ENCODE results near the gene NDE1. TPM values are rescaled to one million over a fixed set of nuclear protein-coding genes. Genes with fewer than 3 reads are reported as not detected.

NDE1 gene
- total and polyA plus RNA-seq, 4 donors: 19.4 to 36.6 (median 30.1) TPM

DNA sequence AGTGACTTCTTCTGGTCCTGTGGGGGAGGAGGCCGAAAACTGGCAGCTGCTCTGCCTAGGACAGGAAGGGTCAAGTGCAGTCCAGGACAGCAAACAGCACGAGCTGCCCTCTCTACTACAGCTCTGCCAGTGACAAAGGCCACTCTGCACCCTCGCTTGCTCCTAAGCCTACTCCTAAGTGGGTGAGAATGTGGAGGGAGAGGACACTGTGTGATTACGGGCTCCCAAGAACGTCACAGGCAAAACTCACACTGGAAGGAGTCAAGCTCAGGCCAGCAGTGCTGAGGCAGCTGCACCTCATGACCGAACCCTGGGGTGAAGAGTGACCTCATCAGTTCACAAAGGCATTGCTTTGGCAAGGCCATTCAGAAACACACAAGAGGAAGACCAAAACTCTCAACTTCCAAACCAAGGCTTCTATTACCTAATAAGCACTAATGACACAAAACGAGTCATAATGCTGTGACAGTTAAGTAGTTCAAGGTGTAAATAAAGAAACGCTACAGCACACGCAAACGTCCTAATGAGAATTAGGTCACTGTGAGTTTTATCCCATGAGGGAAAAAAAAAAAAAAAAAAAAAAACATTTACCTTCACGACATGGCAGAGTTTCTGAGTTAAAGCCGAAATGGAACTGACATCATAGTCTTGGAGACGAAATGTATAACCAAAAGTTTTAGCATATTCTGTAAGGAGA lies 42.2 kb upstream of the NDE1 start:
- Histone ChIP-seq H3K27me3 (ENCODE audit: control insufficient read depth, insufficient read depth, low read length) (no peaks in the 10 kb centered on the region), H3K9me3 (ENCODE audit: control insufficient read depth, insufficient read depth, low read length) (no peaks in the 10 kb centered on the region), H3K27ac (ENCODE audit: low read depth, low read length) (no peak overlapping the region), H3K4me1 (ENCODE audit: control insufficient read depth, insufficient read depth, low read length) (peaks cover 3% of the 10 kb centered on the region), H3K4me3 (ENCODE audit: low read depth, low read length) (no peak overlapping the region), H3K36me3 (ENCODE audit: control insufficient read depth, insufficient read depth, low read length) (peaks cover 66% of the 10 kb centered on the region)
- WGBS (ENCODE audit: insufficient coverage): 84% methylated on average over 3 of the region's 13 CpGs
- no peak for DNase-seq (ENCODE audit: low read depth in 4 of 6, low spot score in 6 of 6)

- H3K9me3 ChIP-seq (ENCODE audit: control insufficient read depth, insufficient read depth, low read length): no peaks in the 10 kb centered on the region
- peaks cover 3% of the 10 kb centered on the region for H3K4me1 ChIP-seq (ENCODE audit: control insufficient read depth, insufficient read depth, low read length)
- WGBS (ENCODE audit: insufficient coverage): 92% methylated on average over 6 of the region's 19 CpGs
- H3K27ac ChIP-seq (ENCODE audit: low read depth, low read length): no peak overlapping the region
- H3K27me3 ChIP-seq (ENCODE audit: control insufficient read depth, insufficient read depth, low read length): no peaks in the 10 kb centered on the region
- no peak for DNase-seq (ENCODE audit: low read depth in 4 of 6, low spot score in 6 of 6)
- no peak overlapping the region for H3K4me3 ChIP-seq (ENCODE audit: low read depth, low read length)
- peaks cover 69% of the 10 kb centered on the region for H3K36me3 ChIP-seq (ENCODE audit: control insufficient read depth, insufficient read depth, low read length)
Observed at GRCh38 chr16:15608398-15609285, 41.4 kb upstream of the NDE1 start.

DNA sequence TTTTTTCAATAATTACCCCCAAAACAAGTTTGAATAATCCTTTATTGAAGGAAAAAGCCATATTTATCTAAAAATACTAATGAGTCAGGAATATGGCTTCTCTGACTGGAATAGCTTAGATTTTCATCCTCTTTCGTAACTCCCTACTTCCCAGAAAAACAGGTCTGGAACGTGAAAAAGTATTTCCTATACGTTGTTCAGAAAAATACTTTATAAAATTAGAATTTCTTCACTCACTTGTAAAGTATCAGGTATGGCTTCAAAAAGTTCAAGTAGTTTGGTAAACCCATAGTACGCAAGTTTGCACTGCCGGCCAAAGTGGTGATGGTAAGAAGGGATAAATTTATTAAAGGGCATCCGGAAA lies 40.8 kb upstream of the NDE1 start:
- no peak overlapping the region for H3K4me3 ChIP-seq (ENCODE audit: low read depth, low read length)
- H3K4me1 ChIP-seq (ENCODE audit: control insufficient read depth, insufficient read depth, low read length): peaks cover 3% of the 10 kb centered on the region
- no peaks in the 10 kb centered on the region for H3K9me3 ChIP-seq (ENCODE audit: control insufficient read depth, insufficient read depth, low read length)
- no peaks in the 10 kb centered on the region for H3K27me3 ChIP-seq (ENCODE audit: control insufficient read depth, insufficient read depth, low read length)
- H3K36me3 ChIP-seq (ENCODE audit: control insufficient read depth, insufficient read depth, low read length): peaks cover 69% of the 10 kb centered on the region
- H3K27ac ChIP-seq (ENCODE audit: low read depth, low read length): no peak overlapping the region
- 100% methylated on average over 2 of the region's 6 CpGs for WGBS (ENCODE audit: insufficient coverage)
- no peak for DNase-seq (ENCODE audit: low read depth in 4 of 6, low spot score in 6 of 6)

- H3K4me1 ChIP-seq (ENCODE audit: control insufficient read depth, insufficient read depth, low read length): no peaks in the 10 kb centered on the region
- no peak for DNase-seq (ENCODE audit: low read depth in 4 of 6, low spot score in 6 of 6)
- no peak overlapping the region for H3K27ac ChIP-seq (ENCODE audit: low read depth, low read length)
- WGBS (ENCODE audit: insufficient coverage): 95% methylated on average over 9 of the region's 10 CpGs
- peaks cover 70% of the 10 kb centered on the region for H3K36me3 ChIP-seq (ENCODE audit: control insufficient read depth, insufficient read depth, low read length)
- no peak overlapping the region for H3K4me3 ChIP-seq (ENCODE audit: low read depth, low read length)
- no peaks in the 10 kb centered on the region for H3K9me3 ChIP-seq (ENCODE audit: control insufficient read depth, insufficient read depth, low read length)
- no peaks in the 10 kb centered on the region for H3K27me3 ChIP-seq (ENCODE audit: control insufficient read depth, insufficient read depth, low read length)
Observed at GRCh38 chr16:15610369-15610871, 39.6 kb upstream of the NDE1 start.

GRCh38 chr16:15611610-15612009 lies 38.4 kb upstream of the NDE1 start:
- H3K4me1 ChIP-seq (ENCODE audit: control insufficient read depth, insufficient read depth, low read length): no peaks in the 10 kb centered on the region
- no peaks in the 10 kb centered on the region for H3K27me3 ChIP-seq (ENCODE audit: control insufficient read depth, insufficient read depth, low read length)
- H3K9me3 ChIP-seq (ENCODE audit: control insufficient read depth, insufficient read depth, low read length): no peaks in the 10 kb centered on the region
- H3K27ac ChIP-seq (ENCODE audit: low read depth, low read length): no peak overlapping the region
- DNase-seq (ENCODE audit: low read depth in 4 of 6, low spot score in 6 of 6): no peak
- H3K4me3 ChIP-seq (ENCODE audit: low read depth, low read length): no peak overlapping the region
- no CpG with 5 or more reads among the region's 7 CpGs for whole genome bisulfite sequencing (ENCODE audit: insufficient coverage)
- H3K36me3 ChIP-seq (ENCODE audit: control insufficient read depth, insufficient read depth, low read length): peaks cover 62% of the 10 kb centered on the region

- 100% methylated on average over 2 of the region's 4 CpGs for WGBS (ENCODE audit: insufficient coverage)
- no peak for DNase-seq (ENCODE audit: low read depth in 4 of 6, low spot score in 6 of 6)
- no peaks in the 10 kb centered on the region for H3K9me3 ChIP-seq (ENCODE audit: control insufficient read depth, insufficient read depth, low read length)
- H3K36me3 ChIP-seq (ENCODE audit: control insufficient read depth, insufficient read depth, low read length): peaks cover 61% of the 10 kb centered on the region
- no peak overlapping the region for H3K4me3 ChIP-seq (ENCODE audit: low read depth, low read length)
- no peaks in the 10 kb centered on the region for H3K4me1 ChIP-seq (ENCODE audit: control insufficient read depth, insufficient read depth, low read length)
- no peaks in the 10 kb centered on the region for H3K27me3 ChIP-seq (ENCODE audit: control insufficient read depth, insufficient read depth, low read length)
- H3K27ac ChIP-seq (ENCODE audit: low read depth, low read length): no peak overlapping the region
Observed at GRCh38 chr16:15613676-15614075, 36.4 kb upstream of the NDE1 start.

- Histone ChIP-seq H3K4me1 (ENCODE audit: control insufficient read depth, insufficient read depth, low read length) (no peaks in the 10 kb centered on the region), H3K36me3 (ENCODE audit: control insufficient read depth, insufficient read depth, low read length) (peaks cover 64% of the 10 kb centered on the region), H3K9me3 (ENCODE audit: control insufficient read depth, insufficient read depth, low read length) (no peaks in the 10 kb centered on the region), H3K4me3 (ENCODE audit: low read depth, low read length) (no peak overlapping the region), H3K27ac (ENCODE audit: low read depth, low read length) (no peak overlapping the region), H3K27me3 (ENCODE audit: control insufficient read depth, insufficient read depth, low read length) (no peaks in the 10 kb centered on the region)
- WGBS (ENCODE audit: insufficient coverage): 86% methylated on average over 3 of the region's 4 CpGs
- no peak for DNase-seq (ENCODE audit: low read depth in 4 of 6, low spot score in 6 of 6)
Observed at GRCh38 chr16:15616012-15616411, 34.0 kb upstream of the NDE1 start.

DNA sequence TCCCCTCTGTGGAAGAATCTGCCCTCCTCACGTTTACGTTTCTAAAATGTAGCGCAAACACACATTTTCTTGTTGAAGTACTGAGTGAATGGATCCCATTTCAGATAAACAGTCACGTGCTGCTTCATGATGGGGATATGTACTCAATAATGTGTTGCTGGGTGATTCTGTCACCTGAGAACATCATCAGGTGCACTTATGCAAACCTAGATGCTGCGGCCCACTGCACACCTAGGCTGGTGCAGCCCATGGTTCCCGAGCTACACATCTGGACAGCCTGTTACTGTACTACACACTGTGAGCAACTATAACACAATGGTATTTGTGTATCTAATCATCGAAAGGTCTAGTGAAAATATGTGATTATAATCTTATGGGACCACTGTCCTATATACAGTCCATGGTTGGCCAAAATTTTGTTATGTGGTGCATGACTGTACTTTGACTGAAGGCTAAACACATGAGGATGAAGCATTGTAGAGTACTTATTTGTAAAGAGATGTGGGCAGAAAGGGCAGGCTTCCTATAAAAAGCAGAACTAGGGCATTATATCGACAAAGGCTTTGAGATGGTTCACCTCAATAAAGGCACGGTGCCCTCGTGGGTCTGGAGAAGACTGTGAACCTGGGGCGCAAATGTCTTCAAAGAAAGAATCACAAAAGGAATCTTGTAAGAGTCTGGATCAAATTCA lies 33.4 kb upstream of the NDE1 start:
- 92% methylated on average over 7 of the region's 11 CpGs for WGBS (ENCODE audit: insufficient coverage)
- H3K9me3 ChIP-seq (ENCODE audit: control insufficient read depth, insufficient read depth, low read length): no peaks in the 10 kb centered on the region
- H3K36me3 ChIP-seq (ENCODE audit: control insufficient read depth, insufficient read depth, low read length): peaks cover 58% of the 10 kb centered on the region
- H3K4me1 ChIP-seq (ENCODE audit: control insufficient read depth, insufficient read depth, low read length): no peaks in the 10 kb centered on the region
- H3K27ac ChIP-seq (ENCODE audit: low read depth, low read length): no peak overlapping the region
- no peak for DNase-seq (ENCODE audit: low read depth in 4 of 6, low spot score in 6 of 6)
- H3K4me3 ChIP-seq (ENCODE audit: low read depth, low read length): no peak overlapping the region
- no peaks in the 10 kb centered on the region for H3K27me3 ChIP-seq (ENCODE audit: control insufficient read depth, insufficient read depth, low read length)

DNA sequence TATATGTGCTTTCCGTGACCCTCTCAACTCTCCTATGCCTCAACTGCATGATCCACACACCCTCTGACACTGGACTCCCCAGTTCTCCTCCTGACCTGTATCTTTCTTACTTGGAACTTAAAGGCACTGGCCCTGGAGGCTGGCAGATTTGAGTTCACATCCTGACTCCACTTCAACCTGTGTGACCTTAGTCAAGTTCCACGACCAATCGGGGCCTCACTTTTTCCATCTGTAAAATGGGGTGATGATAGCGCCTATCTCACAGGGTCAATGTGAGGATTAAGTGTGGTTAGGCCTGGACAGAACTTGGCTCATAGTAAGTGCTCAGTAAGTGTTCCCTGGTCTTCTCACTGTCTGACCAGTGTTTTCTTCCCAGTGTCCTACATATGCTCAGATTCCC lies 32.1 kb upstream of the NDE1 start:
- Histone ChIP-seq H3K36me3 (ENCODE audit: control insufficient read depth, insufficient read depth, low read length) (peaks cover 58% of the 10 kb centered on the region), H3K9me3 (ENCODE audit: control insufficient read depth, insufficient read depth, low read length) (no peaks in the 10 kb centered on the region), H3K27ac (ENCODE audit: low read depth, low read length) (no peak overlapping the region), H3K4me1 (ENCODE audit: control insufficient read depth, insufficient read depth, low read length) (no peaks in the 10 kb centered on the region), H3K27me3 (ENCODE audit: control insufficient read depth, insufficient read depth, low read length) (no peaks in the 10 kb centered on the region), H3K4me3 (ENCODE audit: low read depth, low read length) (no peak overlapping the region)
- WGBS (ENCODE audit: insufficient coverage): 97% methylated on average over 2 of the region's 4 CpGs
- DNase-seq (ENCODE audit: low read depth in 4 of 6, low spot score in 6 of 6): no peak
